Inflammatory macrophage treated with lipopolysaccharide for 1 hour (primary cell): ENCODE results near the gene TBC1D2.

Experiments used
- DNase-seq, 2 donors: peaks; one replicate each; pipeline ENCODE4 v3.0.0-alpha.2; 2020 to 2022

The TBC1D2 gene

GRCh38 chr9:98234245-98234825 lies 21.1 kb downstream of the TBC1D2 start:
- DNase-seq = no peak

- no peak for DNase-seq
Measured at GRCh38 chr9:98232926-98233325, 22.5 kb downstream of the TBC1D2 start.

- DNase-seq = no peak
Measured at GRCh38 chr9:98231770-98232478, 23.5 kb downstream of the TBC1D2 start.

DNA sequence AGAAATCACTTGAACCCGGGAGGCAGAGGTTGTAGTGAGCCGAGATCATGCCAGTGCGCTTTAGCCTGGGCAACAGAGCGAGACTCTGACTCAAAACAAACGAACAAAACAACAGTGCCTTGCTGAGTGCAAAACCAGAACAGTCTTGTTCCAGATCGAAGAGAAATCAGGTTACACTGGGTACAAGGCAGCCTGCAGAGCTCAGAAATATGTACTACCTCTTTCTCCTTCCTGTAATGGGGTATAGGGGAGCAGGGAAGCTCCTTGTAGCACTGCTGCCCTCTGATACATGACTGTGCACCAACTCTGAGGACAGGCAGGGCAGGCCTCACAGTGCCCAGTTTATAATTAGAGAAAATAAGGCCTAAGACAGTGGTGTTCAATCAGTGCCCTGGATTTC lies 24.7 kb downstream of the TBC1D2 start:
- no peak for DNase-seq

DNA sequence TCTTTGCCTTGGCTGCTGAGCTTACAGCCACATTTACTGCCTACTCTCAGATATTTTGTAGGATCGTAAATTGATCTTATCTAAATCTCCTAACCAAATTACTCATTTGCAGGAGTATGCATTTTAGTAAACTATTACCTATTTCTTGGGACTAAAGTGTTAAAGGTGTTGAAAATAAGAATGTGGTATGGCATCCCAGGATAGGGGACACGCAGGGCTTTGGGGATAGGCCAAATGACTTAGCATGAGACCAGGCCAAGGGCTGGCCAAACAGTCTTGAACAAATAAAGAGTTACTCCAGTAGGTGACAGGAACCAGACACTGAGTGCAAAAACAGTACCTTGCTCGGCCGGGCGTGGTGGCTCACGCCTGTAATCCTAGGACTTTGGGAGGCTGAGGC lies 25.1 kb downstream of the TBC1D2 start:
- DNase-seq = no peak

- no peak for DNase-seq
Measured at GRCh38 chr9:98229620-98230019, 25.8 kb downstream of the TBC1D2 start.

DNA sequence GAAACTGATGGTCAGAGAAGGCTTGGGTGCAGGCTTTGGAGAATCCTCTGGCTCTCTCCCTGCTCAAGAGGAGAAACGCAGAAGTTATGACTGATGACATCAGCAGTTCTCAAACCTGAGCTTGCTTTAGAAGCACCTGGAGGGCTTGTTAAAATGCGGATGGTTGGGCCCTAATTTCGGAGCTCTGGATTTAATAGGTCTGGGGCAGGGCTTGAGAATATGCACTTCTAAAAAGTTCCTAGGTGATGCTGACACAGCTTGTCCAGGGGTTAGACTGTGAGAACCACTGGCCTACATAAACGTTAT lies 26.4 kb downstream of the TBC1D2 start:
- no peak for DNase-seq

- no peak for DNase-seq
Measured at GRCh38 chr9:98228392-98229089, 26.9 kb downstream of the TBC1D2 start.

DNA sequence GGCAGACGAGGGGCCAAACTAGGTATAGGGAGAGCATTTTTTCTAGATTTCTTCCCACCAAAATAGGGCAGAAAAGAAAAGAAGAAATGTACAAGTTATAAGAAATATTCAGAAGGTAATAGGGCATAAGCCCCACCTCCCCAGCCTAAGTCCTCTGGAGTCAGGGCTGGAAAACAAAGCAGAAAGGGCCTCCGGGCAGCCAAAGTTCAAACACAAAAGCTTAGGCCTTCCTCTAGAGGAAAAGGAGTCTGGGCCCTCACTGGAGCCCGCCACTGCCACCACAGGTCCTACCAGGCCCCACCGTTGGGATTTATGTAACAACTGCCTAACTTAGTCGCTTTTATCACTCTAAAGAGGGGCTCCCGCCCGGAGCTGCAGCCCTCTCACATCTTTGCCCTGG lies 27.6 kb downstream of the TBC1D2 start:
- DNase-seq = no peak

DNA sequence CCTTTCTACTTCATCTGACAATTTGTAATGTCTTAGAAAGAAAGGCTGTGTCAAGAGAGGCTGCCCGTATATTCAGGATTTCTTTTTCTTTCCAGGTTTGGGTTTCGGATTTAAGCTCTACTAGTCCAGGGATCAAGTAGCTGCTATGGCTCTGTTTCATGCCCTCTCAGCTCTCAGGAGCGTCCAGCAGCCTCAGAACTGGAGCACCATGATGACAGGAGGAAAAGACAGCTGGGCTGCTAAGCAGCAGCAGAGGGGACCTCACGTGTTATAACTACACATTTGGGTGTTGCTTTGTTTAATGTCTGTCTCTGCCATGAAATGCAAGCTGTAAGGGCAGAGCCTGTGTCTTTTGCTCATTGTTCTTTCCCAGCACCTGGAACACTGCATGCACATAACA lies 28.5 kb downstream of the TBC1D2 start:
- no peak for DNase-seq

DNA sequence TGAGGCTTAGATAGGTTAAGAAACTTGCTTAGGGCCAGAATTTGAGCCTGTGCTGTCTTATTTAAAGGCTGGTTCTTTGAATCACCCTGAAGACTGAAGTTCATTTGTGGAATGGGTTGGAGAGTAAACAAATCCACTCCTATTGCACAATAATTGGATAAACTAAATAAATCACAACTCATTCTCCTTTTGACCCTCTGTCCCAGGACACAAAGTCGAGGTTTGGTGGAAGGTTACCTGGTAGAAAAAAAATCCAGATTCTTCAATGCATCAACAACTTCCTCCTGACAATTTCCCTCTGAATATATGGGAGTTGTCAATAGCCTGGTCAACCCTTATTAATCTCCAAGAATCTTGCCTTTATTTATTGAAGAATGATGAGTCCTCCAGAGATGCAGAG lies 28.9 kb downstream of the TBC1D2 start:
- no peak for DNase-seq

GRCh38 chr9:98225015-98225442 lies 30.4 kb downstream of the TBC1D2 start:
- DNase-seq = no peak

- DNase-seq = peak in 1 of 2 donors; percentile 31
Measured at GRCh38 chr9:98222885-98223691, 32.4 kb downstream of the TBC1D2 start.

DNA sequence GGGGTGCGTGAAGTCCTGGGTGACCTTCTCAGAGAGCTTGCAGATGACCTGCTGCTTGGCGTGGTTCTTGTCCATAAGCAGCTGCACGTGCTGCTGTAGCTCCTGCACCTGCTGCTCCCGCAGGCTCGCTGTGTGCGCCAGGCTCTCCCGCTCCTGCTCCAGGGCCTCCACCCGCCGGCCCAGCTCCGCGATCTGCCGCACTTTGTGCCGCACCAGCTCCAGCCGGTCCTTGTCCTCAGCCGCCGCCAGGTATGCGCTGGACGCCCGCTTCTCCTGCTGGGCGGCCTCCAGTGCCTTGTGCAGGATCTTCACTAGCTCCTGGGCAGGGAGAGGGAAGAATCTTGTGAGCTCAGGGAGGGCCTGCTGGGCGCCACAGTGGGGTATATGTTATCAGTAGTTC lies 34.5 kb downstream of the TBC1D2 start:
- no peak for DNase-seq

DNA sequence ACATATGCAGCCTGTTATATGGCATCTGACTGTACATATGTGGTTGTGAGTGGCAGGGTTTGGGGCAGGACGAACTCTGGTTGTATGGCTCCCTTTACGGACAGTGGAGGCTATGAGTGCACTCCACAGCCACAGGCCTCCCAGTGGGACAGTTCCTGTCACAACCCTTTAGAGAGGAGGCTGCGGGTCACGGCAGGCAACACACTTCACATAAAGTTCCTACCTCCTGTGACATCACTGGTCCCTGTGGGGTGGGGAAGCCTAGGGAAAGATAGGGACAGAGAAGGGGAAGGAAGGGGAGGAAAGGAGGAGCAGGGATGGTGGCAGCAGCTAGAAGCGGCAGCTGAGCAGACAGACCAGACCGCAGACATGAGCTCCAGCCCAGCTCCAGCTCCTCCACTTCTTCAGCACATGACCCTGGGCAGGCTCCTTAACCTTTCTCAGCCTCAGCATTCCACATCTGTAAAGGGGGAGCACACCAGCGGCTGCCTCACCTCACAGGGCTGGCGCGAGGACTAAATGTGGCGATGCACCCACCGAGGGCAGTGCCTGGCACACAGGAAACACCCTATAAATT lies 35.6 kb downstream of the TBC1D2 start:
- DNase-seq = no peak

DNA sequence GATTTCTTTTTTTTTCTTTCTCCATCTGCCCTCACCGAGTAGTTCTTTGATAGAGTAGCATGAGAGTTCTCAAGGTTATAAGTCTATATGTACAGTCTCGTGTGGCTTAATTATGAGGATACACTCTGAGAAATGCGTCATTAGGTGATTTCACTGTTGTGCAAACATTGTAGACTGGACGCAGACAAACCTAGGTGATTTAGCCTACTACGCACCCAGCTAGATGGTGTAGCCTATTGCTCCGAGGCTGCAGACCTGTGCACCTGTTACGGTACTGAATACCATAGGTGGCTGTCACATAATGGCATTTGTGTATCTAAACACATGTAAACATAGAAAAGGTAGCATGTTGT lies 36.1 kb downstream of the TBC1D2 start:
- DNase-seq = no peak

- no peak for DNase-seq
Measured at GRCh38 chr9:98218562-98219363, 36.7 kb downstream of the TBC1D2 start.

GRCh38 chr9:98217255-98217654 lies 38.2 kb downstream of the TBC1D2 start:
- no peak for DNase-seq

- no peak for DNase-seq
Measured at GRCh38 chr9:98216391-98216790, 39.1 kb downstream of the TBC1D2 start.

DNA sequence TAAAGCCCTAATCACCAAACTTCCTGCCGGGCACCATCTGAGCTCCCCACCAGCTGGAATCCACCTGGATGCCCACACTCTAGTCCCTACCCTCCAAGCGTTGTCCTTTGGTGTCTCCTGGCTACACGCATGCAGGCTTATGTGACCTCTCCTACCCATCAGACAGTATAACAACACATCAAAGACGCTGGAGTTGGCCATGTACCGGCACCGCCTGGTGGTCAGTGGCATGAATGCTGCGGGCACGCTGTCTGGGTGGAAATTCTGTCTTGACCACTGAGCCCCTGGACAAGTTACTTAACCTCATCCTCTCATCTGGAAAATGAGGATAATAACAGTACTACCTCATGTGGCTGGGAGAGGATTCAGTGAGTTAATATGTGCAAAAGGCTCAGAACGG lies 39.6 kb downstream of the TBC1D2 start:
- no peak for DNase-seq

DNA sequence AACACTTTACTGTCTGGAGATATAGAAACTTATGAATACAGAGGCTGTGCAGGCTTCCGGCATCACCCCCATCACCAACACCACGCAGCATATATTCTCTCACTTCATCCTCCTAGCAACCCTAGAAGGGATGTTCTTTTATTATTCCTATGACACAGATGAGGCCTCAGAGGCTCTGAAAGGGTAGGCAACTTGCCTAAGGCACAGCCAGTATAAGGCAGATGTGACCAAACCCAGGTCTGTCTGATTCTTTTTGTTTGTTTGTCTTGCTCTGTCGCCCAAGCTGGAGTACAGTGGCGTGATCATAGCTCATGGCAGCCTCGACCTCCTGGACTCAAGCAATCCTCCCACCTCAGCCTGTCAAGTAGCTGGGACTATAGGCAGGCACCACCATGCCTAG lies 40.2 kb downstream of the TBC1D2 start:
- no peak for DNase-seq

DNA sequence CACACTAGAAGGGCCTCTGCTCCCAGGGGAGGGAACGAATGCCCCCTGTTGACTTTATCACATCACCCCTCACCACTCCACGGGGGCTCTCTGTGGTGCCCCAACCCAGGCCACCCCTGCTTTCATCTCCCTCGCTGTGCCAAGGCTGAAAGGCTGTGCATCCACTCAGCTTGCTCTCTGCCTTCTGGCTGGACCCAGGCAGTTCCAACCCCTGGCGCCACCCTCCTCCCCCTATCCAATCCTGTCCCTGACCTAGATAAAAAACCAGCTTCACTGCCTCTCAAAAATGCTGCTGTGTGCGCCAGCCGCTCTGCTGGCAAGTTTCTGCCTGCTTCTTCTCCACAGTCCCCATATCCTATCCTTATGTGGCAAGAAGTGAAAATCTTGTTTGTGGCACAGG lies 40.6 kb downstream of the TBC1D2 start:
- DNase-seq = no peak

DNA sequence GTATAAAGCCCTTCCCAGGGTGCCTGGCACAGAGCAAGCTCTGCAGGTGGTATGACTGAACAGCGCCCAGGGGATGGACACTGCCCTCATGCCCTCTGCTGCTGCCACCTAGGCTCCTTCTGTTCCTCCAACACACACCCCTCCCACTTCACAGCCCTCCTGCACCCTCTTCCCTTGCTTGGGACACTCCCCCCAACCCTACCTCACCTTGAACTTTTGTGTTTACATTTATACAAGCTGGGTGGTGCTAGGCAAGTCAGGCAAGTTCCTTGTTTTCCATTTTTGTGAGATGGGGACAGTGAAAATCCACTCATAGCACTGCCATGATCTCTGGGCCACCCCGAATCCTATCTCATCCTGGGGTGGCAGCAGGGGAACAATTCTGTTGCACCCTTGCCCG lies 44.2 kb downstream of the TBC1D2 start:
- no peak for DNase-seq
